LHCN-M2 (cell line): Measurements from ENCODE around the gene PUSL1. TPM values are rescaled to one million over a fixed set of nuclear protein-coding genes. Genes with fewer than 3 reads are reported as not detected.
A peak's percentile ranks its signal among the peaks of the same experiment; 100 is the strongest.

Experiments
- DNase-seq: peaks from one replicate; pipeline ENCODE4 v3.0.0-alpha.2; 2012; ENCODE audit warnings: low read depth
- polyA plus RNA-seq: library from polyadenylated mRNA; unstranded; fragments of >200 nt; gene quantifications from one replicate; pipeline ENCODE4 v1.2.1, GENCODE V29; 2012; ENCODE audit warnings: missing spikeins
- total RNA-seq: library from RNA; depleted of rRNA; stranded (reverse); fragments of >200 nt; gene quantifications from 2 replicates; pipeline ENCODE4 v1.2.3, GENCODE V29; 2014; rRNA removed

Gene PUSL1, protein sequence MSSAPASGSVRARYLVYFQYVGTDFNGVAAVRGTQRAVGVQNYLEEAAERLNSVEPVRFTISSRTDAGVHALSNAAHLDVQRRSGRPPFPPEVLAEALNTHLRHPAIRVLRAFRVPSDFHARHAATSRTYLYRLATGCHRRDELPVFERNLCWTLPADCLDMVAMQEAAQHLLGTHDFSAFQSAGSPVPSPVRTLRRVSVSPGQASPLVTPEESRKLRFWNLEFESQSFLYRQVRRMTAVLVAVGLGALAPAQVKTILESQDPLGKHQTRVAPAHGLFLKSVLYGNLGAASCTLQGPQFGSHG
- 31.8 and 34.3 TPM in 2 replicates for total RNA-seq
- 24.3 TPM for polyA plus RNA-seq

DNA sequence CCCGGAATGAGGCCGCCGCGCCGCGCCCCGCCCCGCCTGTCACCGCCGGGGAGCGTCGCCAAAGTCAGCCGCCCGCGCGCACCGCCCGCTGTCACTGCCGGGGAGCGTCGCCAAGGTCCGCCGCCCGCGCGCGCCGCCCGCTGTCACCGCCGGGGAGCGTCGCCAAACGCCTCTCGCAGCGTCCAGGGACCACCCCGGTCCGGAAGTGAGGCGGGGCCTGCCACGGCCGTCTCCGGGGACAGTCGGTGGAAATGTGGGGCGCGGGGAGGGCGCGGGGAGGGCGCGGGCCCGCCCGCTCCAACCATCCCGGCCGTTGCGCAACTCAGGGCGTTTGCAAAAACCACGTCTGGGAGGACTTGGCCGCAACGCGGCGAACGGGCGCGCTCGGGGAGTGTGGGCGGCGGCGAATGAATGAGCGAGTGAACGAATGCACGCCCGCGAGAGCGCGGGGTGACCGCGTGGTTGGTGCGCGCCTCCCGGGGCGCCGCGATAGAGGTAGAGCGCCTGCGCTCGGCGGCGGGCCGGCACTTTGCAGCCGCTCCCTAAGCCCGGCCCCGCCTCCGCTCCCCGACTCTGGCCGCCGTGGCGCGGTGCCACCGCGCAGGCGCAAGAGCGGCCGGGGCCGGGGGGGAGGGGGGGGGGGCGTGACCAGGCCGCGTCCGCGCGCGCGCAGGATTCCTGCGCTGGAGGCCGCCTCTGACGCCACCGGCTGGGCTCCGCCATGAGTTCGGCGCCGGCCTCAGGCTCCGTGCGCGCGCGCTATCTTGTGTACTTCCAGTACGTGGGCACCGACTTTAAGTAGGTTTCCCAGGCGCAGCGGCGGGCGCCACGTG is at the start of gene PUSL1, which contains the start of gene ACAP3:
Gene PUSL1, plus strand, starts transcription at position 675 of the 833 bp plus-strand sequence. Its CDS starts 47 bp downstream, at position 722.
Gene ACAP3, minus strand, starts transcription at position 8 of the 833 bp plus-strand sequence. CDS start 115 bp downstream, outside the sequence.
- peak; percentile 90 for DNase-seq

DNA sequence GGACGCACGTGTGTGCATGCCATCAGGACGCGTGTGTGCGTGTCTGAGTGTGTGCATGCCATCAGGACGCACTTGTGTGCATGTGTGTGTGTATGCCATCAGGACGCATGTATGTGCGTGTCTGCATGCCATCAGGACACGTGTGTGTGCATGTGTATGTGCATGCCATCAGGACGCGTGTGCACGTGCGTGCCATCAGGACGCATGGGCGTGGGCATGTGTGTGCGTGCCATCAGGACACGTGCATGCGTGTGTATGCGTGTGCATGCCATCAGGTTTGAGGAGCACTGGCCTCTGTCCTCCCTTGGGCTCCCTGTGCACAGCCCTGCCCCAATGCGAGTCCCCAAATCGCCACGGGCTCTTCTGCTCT is 49.3 kb upstream of the PUSL1 start:
- DNase-seq = no peak

DNA sequence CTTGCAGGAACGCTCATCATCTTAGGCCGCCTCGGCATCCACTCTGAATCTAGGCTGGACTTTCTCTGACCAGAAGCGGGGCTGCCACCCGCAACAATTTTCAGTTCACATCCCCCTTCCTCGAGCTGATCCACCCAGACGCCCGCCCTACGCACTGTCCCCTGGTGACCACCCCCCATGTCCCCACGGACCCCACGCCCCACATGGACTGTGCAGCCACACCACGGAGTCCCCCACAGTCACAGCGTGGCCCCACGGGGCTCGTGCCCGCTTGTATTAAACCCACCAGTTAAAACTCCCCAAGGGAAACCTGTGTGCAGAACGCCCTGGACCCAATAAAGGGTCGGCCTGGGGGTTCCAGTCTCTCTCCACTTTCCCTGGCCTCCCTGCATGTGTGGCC is 48.9 kb upstream of the PUSL1 start:
- DNase-seq = no peak

DNA sequence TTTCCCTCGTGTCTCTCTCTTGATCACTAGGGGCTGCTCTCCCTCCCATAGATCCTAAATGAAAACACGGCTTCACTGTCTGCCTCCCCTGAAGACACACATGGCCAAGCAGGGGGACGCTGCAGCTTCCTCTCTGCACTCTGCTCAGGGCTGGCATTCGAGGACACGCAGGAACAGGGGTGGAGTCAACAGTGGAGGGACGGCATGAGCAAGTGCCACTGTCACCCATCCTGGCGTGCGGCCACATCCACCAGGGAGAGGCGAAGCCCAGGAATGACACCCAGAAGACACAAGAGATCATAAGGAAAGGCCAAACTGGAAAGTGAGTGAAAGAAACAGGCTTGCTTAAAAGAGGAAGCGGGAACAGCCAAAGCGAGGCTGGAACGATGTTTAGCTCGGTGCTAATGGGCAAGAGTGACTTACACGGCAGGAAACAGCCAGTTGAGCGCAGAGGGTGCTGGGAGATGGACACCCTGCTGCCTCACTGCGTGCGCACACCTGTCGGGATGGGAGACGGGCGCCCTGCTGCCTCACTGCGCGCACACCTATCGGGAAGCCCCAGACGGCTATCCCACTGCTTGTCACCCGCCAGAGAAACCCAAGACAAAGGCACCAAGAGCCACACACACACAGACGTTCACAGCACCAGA is 48.3 kb upstream of the PUSL1 start:
- no peak for DNase-seq

DNA sequence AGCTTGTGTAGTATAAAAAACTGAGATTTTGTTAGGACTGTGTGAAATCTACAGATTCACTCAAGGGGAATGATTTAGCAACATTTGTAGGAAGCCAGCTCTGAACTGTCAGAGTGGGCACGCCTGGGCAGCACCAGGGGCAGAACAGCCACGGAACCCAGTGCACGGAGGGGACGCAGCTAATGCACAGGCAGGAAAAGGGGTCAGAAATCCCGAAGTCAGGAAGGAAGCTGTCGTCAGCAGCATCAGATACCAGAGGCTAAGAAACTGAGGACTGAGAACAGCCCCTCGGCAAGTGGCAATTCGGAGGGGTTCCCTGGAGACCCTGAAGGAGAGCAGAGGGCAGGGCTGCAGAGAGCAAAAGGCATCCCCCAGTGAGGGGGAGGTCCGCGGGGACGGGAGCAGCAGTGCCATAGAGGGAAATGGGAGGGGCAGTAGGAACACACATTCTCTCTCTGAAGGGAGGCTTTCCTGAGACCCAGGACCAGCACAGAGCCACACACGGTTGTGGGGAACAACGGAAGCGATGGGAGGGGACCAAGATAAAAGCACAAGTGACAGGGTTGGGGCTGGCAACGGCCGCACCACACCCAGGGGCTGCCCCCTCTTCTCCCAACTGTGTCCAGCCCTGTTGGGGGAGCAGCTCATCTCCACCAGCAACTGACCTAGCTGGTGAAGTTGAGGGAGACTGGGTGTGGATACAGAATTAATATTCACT is 47.4 kb upstream of the PUSL1 start:
- DNase-seq = no peak

DNA sequence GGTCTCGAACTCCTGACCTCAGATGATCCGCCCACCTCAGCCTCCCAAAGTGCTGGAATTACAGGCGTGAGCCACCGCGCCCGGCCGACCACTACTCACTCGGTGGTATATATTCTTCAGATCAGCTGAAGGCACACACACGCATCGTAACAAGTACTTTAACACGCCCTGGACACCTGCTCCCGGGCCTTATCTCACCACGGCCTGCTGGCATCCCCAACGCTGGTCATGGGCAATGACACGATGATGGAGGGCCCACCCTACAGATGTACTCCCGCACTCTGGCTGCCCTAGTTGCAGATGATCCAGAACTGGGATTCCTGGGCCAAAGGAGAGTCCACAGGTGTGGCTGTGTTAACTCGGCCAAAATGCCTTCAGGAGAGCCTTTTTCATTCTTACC is 46.3 kb upstream of the PUSL1 start:
- DNase-seq = no peak

DNA sequence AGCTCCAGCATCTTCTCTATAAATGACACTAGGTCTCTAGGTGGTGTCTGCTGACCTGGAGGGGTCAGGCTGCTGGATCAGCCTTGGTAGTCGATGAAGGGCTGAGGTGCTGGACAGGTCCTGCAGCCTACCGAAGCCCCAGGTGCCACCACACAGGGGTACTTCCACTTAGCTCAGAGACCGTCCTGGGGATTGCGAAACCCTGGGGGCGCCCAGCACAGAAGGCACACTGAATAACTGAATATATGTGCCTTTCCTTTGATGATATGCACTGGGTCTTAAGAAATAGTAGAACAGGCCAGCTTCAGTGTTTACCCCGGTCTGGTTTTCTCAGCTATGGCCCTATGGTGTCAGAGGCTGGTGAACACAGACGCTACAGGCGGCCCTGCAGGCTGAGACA is 45.6 kb upstream of the PUSL1 start:
- no peak for DNase-seq

DNA sequence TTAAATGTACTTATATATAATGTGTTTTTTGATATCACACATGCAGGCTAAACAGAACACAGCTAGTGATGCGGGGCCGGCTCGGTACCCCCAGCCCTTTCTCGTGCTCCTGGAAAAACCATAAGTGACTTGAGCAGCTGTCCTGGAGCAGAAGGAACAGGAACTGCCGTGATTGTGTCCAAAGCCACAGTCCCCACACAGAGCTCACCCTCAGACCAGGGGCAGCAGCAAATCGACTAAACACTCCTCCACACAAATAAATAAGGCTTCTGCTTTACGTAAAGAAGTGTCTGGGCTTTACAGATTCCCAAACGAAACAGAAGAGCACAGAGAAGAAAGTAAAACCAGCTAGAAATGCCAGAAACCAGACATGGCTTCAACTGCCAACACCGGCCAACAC is 44.4 kb upstream of the PUSL1 start:
- peak; percentile 38 for DNase-seq

DNA sequence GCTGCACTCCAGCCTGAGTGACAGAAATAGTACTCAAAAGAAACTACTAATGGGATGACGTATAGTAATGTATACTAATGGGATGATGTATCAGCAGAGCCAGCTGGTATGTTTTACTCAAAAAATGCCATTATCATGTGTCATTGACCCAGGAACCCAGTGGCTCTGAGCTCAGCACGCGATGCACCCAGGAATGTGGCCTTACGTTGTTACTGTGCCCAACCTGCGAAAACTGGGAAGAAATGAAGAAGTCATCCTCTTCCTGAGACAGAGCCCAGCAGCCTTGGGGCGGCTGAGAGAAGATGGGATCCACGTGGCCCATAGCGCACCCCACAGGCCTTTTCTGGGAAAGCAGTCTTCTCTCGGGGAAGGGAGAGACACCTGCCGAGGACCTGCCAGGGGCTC is 43.5 kb upstream of the PUSL1 start:
- DNase-seq = peak; percentile 98

DNA sequence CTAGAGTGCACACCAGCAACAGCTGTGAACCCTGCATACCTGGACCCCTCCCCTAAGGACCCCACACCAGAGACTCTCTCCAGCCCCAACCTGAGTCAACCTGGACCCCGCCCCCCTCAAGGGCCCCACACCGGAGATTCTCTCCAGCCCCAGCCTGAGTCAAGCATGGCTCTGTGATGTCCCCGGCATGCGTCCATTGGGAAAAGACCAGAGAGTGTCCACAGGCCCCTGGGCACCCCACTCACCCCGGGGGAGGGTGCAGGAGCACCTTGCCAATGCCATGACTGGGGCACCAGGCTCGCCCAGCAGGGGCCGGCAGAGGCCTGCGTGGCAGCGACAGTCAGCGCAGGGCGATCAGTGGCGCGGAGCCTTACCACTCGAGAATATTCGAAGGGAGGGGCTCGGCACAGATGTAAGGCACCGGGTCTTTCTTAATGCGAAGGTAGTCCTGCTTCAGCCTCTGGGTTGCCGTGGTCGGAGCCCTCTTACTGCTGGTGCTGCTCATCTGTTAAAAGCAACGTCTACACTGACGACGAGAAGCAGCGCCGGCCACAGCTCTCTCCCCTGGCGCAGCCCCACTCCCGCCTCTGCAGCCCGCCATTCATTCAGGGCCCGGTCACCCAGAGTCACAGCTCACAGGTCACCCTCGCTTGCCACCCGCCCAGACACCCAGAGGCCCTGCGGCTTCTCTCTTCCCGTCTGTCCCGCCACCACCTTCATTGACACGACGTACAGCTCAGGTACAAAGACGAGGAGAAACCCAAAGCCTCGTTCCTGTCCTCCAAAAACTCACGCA is 40.7 kb upstream of the PUSL1 start:
- DNase-seq = no peak

DNA sequence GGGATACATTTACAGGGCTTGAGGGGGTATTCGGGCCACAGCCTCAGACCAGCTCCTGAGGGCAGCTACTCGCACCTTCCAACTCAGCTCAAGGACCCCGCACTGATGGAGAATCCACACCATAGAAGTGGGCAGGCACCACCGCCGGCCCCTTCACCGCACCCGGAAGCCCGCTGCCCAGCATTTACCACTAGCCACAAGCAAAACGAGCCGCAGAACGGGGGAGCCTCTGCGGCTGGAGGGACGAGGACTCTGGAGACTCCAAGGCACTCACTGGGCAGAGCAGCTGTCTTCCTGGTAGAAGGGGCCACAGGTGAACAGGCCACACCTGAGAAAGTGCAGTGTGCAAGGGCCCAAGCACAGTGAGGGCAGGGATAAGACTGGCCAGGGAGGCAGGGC is 40.1 kb upstream of the PUSL1 start:
- DNase-seq = no peak

DNA sequence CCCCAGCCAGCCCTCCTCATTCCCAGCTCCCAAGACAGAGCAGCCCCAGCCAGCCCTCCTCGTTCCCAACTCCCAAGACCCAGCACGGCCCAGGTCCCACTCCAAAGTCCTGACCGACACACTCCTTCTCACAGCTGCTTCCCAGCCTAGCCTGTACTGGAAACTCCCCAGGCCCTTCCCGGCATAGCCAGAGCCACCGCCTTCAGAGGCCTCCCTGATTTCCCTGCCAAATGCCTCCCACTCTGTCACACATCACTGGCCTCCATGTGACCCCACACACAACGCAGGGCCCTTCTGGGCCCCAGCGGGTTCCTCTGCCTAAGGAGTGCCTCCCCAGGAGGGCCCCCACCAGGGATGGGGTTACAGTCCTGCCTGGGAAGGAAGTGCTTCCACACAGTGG is 37.6 kb upstream of the PUSL1 start:
- DNase-seq = no peak

DNA sequence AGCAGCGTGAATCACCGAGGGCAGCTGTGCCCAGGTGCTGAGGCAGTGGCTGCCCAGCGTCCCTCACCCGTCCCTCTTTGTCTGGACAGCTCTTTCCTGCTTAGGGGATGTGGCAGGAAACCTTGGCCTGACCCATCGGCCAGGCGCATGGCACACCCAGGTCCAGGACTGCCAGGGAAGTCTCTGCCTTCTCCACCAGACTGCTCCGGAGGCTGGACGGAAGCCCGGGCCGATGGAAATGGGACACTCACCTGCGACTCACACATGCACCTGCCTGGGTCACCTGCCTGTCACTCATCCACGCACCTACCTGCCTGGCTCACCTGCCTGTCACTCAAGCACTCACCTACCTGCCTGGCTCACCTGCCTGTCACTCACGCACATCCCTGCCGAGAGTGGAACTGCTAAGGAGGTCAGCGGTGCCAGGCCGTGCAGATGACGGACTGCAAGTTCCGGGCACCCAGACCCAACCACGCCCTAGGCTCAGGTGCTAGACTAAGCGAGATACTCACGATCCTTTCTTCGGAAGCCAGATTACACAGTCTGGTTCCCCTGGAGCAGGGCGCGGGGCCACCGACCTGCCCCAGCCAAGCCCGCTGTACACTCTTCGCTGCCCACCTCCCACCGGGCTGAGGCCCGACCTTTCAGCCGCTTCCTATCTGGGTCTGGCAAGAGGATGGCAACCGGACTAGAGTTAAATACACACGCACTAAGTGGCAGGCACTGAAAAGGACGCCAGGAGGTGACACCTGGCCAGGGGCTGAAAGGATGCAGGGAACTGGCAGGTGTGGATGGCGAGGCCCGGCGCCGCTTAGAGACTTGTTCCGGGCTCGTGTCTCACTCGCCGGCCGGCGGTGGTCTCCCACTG is 35.8 kb upstream of the PUSL1 start:
- DNase-seq = no peak

DNA sequence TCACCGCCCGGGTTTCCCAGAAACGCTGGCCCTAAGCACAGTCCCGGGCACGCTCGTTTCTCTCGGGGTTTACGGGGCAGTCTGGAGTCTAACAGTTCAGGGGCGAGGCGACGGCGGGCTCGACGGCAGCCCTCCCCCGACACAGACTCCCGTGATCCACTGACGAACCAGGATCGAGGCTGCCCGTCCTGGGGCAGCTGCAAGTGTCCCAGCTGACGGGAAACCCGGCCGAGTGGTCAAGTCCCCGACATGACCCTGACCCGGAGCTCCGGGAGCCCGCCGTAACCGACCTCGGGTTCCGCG is 35.2 kb upstream of the PUSL1 start:
- DNase-seq = no peak

DNA sequence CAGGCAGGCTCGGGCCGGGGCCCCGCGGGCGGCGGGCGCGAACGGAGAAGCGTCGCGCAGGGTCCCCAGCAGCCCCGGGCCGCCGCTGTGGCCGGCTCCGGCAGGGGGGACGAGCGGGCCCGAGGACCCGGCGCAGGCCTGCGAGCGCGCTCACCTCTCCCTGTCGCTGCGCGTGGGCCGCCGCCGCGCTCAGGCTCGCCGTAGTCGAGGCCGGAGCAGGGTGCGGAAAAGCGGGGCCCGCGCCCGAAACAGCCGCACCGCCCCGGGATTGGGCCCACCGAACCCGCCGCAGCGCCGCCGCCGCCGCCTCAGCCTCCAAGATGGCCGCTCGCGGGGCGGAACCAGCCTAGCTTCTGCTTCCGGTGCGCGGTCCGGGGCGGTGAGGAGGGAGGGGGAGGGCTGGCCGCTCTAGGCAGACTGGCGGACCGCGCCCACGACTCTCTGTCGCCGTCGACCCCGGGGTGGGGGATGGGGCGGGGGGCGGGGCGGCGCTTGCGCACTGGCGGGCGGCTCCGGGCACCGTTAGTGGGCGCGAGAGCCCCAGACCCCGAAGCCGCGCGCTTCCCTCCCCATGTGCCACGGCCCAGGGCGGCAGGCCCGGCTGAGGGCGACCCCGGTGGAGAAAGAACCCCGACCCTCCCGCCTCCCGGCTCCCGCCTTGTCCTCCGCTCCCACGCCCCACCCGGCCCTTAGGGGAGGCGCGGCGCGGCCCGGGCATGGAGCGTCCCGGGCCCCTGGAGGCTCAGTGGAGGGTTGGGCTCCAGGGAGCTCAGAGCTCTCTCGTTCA is 34.7 kb upstream of the PUSL1 start, which contains the start of gene UBE2J2:
Gene UBE2J2, minus strand, starts transcription at position 343 of the 787 bp plus-strand sequence. CDS start 5,862 bp downstream, outside the sequence.
- DNase-seq = peak; percentile 82

DNA sequence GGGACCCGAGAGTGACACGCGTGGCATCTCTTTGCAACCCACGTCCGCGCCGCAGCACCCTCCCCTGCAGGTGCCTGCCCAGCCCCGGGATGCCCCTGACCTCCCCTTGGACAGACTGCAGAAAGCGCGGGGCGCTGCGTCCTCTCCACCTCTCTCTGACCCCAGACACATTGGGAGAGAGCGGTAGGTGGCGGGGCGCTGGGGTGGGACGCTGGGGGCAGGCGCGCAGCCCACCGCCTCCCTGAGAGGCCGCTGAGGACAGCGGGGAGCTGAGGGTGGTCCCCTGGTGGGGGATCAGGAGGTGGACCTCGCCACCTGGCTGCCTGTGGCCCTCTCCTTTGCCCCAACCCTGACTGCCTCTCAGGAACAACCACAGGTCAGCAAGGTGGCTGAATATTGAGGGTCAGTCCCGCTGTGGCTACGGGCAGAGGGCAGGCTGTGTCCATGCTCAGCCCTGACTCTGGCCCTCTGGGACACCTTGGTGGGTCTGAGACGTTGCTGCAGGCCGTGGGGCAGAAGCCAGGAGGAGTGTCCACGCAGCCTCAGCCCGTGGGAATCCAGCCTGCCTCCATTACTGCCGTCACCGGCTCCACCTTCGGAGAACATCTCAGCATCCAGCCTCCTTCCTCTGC is 34.0 kb upstream of the PUSL1 start:
- no peak for DNase-seq

DNA sequence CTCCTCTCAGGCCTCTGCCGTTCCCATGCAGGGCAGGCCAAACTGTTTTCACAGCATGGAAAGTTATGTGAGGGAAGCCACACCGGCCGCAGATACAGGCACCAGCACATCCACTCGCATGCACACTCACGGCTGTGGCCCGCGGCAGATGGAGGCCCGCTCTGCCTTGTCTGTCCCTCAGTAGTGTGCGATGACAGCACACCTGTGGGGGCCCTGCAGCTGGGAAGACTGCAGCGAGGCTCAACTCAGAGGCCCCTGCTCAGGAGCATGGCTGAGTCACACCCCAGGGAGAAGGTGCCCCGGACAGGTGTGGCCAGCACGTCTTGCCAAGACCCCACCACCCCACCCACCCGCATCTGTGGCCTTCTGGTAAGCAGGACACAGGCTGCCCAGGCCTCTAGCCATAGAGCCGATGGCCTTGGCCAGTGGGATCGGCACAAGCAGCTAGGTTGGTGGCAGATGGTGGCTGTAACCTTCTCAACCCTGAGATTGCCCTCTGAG is 33.4 kb upstream of the PUSL1 start:
- no peak for DNase-seq

DNA sequence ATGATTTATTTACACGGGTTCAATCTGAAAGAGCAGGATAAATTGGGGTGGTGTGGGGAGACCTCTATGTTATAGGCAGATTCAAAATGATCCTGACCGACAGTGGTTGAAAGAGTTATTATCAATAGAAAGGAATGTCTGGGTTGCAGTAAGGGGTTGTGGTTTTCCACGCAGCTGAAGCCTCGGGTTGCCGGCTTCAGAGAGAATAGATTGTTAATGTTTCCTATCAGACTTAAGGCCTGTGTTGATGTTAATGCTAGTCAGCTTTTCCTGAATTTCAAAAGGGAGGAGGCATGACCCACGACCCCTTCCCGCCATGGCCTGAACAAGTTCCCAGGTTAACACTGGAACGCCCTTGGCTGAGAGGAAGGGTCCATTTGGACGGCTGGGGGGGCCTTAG is 32.6 kb upstream of the PUSL1 start:
- no peak for DNase-seq
